Activated CD4-positive, alpha-beta T cell treated with anti-CD3 and anti-CD28 coated beads for 4 hours (primary cell): ENCODE results near the gene COL16A1.

Experiments
- DNase-seq, 2 donors: peaks; one replicate each; pipeline ENCODE4 v3.0.0-alpha.2; 2020

COL16A1 gene

DNA sequence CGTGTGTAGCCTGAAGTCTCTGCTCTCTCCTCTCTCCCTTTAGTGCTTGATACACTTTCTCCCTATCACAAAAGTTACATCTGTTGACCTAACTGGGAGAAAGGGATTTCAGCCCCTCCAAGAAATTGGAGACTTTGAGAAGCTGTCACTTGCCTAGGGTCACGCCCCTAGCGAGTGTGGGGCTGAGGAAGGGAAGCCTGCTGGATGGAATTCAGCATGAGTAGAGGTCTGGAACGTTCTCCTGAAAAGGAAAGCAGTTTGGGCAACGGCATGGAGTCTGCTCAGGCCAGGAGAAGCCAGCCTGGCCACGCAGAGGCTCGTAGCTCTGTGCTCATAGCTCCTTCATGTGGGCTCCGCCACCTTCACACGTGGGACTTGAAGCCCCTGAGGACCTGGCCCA is 22.4 kb downstream of the COL16A1 start:
- DNase-seq: no peak

DNA sequence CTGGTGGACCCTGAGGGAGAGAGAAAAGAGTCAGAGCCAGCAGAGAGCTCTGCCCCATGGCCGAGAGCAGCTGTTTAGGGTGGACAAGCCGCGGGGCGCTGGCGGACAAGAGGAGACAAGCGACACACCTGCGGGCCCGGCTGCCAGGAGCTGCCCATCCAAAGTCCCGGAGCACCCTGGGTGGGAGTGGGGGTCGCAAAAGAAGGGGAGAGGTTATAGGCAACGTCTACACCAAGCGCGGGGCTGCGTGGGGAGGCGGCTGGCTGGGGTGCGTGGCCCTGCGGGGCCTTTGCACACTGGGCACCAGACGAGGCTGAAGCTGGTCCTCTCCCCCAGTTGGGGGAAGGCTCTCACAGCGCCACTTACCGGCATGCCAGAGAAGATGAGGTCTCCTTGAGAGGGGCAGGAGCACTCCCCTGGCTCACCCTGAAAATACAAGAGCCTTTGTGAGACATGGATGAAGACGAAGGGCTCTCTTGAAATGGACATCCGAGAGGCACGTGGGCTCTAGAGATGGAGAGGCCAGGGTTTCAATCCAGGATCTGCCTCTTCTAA is 24.1 kb downstream of the COL16A1 start:
- no peak for DNase-seq

DNA sequence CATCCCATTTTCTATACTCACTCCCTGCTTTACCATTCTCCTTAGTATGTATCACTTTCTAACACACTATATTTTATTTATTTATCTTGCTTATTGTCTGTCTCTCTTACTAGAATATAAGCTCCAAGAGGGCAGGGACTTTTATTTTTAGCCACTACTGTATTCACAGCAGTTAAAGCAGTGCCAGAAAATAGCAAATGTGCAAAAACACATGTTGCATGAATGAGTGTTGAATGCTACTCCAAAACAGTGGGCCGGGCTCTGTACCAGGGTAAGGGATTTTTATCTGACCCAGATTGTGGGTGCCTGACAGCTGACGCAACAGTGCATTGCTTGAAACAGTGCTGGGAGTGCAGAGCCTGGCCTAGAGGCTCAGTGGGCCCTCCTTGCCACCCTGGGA is 24.7 kb downstream of the COL16A1 start:
- no peak for DNase-seq

DNA sequence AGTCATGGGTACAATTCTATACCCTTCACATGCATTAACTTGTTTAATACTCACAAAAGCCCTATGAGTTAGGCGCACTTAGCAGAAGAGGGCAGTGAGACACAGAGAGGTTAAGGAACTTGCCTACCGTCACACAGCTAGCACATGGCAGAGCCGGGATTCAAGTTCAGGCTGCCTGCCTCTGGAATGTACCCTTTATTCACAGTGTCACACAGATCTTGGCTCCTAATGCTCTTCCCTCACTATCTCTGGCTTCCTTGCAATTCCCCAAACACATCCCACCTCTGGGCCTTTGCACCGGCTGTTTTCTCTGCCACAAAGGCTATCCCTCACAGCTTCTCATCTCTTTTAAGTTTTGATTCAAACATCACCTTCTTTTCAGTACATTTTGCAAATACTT is 25.1 kb downstream of the COL16A1 start:
- DNase-seq: no peak

DNA sequence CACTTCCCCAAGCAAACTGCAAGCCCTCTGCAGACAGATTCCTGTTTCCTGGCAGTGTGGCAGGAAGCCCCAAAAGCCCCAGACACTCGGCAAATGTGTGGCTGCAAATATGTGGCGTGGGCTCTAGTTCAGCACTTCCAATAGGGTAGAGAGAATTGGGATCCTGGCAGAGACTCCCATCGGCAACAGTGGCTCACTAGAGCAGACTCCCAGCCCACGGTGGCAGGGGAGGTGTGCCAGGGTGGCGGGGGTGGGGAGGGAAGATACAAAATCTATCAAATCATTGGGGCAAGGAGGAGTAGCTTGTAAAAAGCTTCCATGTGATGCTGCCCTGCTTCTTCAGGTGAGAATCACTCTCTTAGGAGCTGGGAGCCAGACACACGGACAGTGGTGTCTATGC is 25.9 kb downstream of the COL16A1 start:
- DNase-seq: no peak

DNA sequence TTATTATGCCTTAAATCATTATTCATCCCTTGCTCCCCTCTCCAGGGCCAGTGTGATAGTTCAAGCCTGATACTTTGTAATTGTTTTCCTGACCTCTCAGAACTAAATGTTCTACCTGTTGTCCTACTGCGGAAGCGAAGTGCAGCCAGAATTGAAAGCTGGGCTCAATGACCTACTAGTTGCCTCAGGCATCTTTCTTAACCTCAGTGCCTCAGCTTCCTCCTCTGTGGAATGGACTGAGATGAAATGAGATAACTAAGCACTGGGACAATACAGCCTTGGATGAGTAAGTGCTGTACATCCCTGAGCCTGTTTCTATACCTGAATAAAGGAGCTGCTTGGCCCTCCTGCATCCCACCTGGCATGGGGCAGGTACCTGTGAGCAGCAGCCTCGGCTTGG is 26.4 kb downstream of the COL16A1 start:
- DNase-seq: no peak

DNA sequence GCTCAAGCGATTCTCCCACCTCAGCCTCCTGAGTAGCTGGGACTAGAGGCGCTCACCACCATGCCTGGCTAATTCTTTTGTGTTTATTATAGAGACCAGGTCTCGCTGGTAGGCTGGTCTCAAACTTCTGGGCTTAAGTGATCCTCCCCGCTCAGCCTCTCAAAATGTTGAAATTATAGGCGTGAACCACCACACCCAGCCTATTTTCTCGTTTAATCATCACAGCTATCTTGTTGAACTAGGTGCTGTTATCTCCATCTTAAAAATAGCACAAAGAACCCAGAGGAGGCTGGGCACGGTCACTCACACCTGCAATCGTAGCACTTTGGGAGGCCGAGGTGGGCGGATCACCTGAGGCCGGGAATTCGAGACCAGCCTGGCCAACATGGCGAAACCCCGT is 28.1 kb downstream of the COL16A1 start:
- no peak for DNase-seq

DNA sequence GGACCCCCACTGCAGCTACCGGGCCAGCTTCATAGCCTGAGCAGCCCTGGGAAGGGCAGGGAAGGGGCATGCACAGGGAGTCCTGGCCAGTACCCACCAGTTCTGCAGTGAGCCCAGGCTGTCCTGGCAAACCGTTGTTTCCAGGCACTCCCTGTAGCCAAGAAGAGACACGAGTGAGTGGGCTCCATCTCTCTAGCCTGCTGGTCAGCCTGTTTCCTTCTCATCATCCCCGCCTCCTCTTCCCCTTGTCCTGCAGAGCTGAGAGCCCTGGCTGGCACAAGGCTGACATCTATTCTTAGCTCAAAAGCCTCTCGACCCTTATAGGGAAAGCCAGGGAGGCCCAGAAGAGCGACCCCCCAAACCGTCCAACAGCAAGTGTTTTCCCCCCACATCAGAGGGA is 28.7 kb downstream of the COL16A1 start:
- DNase-seq: no peak

DNA sequence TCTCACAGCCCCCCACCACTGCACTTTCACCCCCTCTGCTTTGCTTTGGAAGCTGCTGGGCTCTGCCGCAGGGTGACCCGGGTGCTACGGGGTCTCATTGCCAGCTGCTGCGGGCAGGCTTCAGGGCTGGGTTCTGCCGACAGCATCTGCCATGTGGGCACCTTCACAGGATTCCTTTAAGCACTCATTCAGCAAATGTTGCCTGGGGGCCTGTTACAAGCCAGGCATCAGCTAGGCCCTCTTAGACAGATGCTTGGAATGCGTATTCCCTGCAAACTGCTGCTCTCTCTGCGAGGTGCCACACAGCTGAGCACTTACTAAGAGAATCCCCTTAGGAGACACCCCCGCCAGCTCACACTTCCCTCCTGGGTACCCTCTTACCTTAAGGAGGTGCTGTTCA is 29.2 kb downstream of the COL16A1 start:
- DNase-seq: no peak

DNA sequence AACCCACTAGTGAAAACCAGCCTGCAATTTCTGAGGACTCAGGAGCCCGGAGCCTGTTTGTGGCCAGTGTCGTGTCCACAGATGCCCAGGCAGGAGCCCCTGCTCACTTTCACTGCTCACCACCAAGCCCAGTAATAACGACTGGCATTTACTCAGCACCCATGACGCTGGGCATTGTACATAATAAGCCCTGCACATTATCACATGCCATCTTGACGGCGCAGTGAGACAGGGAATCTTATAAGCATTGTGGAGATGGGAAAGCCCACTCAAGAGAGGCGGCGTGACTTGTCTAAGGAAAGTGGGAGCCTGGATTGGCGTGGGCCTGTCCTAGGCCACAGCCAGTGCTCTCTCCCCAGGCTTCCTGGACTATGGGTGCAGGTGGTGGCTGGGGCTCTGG is 30.4 kb downstream of the COL16A1 start:
- no peak for DNase-seq

DNA sequence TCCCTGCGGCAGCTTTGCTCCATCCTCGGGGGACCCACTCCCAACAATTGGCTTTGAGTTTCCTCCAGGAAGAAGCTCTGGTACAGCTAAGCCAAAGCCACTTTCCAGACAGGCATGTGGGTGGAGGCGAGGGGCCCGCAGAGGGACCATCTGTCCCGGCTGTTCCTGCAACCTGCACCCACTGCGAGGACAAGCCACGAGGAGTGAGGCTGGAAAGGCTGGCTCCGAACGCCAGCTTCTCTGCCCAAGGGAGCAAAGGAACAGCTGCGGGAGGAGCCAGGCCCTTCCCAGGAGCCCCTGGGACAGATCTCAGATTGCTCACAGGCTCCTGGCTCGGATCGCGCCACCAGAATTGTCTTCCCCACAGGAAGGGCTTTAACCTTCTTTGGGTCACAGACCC is 30.8 kb downstream of the COL16A1 start:
- no peak for DNase-seq

DNA sequence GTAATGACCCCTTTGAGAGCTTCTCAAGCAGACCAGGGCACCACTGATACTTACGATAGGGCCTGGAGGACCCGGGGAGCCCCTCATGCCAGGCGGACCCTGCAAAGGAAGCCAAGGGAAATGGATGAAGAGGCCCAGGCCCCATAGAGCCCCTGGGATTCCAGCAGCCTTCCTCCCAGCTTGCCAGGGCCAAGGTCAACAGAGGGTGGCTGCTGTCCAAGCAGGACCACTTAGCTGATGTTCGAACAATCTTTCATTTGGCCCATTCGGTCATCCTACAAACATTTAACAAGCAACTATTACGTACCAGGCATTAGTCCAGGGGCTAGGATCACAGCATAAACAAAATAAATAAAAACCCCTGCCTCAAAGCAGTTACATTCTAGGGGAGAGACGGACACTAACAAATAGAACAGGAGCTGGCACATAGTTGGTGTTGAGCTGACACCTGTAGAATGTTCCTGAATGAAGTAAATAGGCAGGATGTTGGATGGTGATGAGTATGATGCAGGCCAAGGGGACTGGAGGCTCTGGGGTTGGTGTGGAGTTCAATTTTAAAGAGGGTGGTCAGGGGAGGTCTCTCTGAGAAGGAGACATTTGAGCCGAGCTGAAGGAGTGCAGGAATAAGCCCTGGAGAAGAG is 32.1 kb downstream of the COL16A1 start:
- DNase-seq: no peak

DNA sequence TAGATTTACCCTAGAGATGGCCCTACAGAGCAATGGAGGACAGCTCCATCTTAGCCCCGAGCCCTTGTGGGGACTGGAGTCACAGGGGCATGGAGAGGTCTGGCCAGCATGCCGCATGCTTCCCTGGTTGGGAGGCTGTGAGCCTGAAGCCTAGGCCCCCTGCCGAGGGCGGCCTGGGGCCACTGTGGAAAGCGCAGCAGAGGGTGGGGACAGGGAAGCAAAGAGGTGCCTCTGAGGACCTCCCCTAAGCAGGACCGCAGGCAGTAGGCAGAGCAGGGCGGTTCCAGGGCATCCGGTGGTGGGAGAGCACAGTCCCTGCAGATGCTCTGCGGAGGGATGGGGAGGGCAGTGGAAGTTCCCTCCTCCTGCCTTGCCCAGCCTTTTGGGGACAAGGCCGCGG is 32.7 kb downstream of the COL16A1 start:
- DNase-seq: no peak

DNA sequence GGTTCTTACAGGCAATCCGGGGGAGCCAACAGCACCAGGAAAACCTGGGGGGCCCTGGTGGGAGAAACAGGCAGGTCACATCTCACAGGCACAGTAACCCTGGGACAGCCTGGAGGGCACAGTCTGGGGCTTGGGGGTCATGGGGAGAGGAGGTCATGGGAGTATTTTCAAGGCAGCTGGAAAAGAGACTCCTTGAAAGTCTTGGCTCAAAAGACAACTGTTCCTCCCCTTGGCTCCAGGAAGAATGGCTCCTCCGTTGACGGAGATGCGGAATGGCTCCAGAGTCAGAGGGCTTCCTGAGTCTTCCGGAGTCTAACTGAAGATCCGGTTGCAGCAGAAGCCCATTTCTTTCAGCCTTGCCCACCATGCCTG is 33.2 kb downstream of the COL16A1 start:
- no peak for DNase-seq

DNA sequence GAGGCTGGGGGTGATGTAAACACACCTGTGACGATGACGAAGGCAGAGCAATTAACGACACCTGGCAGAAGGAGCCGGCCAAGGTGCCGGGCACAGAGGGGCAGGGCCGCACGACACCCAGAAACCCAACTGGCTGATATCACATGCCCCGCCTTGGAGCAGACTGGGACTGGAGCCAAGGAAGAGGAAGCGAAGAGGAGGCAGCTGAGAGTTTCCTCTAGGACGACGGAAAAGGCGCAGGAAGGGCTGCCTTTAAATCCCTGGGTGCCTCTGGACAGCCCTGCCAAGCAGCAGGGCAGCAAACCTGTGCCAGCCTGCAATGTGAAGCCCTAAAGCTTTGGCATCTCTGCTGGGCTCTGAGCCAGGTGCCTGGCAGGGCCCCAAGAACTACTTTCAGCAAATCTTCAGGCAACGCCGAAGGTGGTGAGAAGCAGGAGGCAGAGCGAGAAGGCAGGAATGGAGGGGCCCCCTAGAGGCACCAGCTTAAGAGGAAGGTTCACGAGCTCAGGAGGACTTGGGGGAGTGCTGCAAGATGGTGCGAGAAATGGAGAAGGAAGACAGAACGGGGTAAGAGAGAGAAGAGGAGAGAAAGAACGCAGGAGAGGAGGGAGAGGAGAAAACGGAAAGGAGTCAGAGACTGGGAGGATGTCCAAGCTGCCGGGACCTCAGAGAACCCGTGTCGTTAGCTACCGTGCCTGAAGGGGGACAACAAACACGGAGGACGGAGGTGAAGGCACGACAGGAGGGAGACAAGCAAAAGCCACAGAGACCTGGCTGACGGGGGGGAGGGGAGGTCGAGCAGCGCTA is 33.8 kb downstream of the COL16A1 start:
- DNase-seq: peak; percentile 14 to 16

DNA sequence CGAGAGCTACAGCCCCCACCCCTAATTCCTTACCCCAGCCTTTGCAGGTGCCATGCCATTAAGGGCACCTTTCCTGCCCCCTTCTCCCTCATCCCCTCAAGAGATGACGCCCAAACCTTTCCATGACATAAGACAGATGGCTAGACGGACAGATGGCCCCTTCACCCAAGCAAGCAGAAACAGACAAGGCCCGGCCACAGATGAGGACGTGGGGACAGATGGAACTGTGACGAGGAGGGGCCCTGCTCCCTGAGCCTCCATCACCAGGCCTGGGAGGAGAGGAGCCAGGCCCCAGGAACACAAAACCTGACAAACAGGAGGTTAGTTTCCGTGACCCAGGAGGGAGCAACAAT is 34.4 kb downstream of the COL16A1 start:
- DNase-seq: no peak

DNA sequence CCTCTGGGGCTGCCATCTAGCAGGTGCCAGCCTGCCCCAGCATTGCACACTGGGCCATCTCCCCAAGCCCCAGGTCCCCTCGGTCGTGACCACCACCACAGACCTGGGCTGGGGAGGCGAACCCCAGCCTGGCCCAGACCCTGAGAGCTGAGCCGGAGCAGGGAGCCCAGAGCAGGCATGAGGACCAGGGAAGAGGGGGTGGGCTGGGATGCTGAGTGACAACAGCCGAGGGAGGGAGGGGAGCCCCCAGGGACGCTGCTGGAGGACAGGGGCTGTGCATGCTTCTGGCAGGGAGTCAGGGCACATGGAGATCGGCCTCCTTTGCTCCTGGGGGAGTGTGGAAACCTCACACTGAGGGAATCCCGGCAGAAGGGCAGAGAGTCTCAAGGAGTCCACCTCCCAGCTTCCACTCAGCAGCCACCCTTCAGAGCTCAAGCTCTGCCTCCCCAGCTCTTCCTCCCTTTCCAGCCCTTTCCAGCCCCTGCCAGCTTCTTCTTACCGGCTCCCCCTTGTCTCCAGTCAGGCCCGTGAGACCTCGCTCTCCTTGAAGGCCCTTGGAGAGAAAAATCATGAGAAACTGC is 35.4 kb downstream of the COL16A1 start:
- no peak for DNase-seq

DNA sequence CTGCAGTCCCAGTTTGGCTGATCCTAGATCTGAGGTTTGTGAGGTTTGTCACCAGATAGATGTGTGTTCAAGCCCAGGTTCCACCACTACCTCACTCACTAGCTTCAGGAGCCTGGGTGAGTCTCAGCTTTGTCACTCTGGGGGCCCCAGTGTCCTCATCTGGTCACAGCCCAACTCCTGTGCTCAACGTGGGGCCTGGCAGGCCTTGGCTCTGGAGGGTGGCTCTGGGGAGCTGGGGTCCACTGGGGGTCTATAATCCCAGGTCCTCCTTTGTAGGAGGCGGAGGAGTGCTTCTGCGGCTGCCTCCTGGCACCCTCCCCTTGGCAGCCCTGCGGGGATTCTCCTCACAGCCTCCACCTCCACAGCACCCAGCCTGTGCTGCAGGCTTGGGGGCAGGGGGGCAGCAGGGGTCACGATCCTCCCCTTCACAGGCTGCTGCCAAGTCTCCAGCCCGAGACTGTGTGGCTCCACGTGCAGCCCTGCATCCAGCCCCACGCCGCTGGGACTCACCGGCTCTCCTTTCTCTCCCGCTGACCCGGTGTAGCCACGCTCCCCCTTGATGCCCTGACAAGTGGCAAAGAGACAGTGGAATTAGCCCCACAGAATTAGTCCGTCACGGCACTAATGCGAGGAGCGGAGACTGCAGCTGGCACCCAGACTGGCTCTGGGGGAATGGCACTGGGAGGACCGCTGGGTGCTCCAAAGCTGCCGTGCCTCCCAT is 36.6 kb downstream of the COL16A1 start:
- no peak for DNase-seq

DNA sequence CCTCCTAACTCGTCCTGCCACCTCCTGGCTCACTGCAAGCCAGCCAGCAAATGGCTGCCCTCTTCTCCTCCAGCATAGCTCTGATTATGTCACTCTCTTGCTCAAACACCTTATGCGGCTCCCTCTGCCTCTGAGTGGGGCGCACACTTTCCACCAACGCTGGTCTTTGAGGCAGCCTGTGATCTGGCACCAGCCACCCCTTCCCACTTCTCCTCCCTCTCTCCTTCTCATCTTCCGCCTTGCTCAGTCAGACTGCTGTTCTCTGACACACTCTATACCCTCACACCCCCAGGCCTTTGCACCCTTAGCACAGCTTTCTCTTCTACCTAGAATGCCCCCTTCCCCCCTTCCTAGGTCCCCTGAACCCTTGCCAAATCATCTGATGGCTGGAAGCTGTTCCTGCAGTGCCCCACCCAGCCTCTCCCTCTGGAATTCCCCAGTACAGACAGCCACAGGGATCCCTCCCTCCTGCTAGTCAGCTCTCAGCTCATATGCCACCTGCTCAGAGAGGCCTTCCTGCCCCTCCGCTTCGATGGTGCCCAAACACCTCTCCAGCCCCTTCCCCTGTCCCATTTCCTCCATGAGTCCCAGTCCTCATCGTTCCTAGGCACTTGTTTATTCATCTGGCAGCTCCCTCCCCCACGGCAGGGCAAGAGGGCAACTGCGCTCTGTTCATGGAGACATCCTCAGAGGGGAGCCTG is 37.4 kb downstream of the COL16A1 start:
- no peak for DNase-seq

DNA sequence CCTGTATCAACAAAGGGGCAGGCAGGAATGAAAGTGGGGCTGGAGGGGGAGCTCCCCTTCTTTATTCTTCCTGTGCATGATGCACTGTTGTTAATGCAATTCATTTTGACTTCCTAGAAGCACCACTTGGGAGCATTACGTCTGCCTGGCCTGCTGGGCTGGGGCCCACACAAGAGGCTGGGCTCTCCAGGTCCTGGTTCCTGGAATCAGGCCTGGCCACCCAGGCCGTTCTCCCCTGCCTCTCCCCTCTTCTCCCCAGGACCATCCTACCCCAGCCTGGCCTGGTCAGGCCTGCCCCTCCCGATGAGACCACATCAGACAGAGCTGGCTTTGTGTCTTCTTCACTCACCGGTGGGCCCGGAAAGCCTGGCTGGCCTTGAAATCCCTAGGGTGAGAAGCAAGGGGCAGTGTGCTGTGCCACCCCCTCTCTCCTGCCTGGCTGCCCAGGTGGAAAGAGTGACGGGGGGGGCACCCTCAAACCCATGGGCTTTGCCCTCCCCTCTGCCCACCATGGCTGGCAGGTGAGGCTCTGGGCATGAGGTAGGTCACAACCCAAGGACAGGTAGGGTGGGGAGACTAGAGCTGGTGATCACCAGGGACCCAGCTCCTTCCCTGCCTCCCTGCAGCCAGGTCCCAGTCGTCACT is 38.5 kb downstream of the COL16A1 start:
- no peak for DNase-seq

DNA sequence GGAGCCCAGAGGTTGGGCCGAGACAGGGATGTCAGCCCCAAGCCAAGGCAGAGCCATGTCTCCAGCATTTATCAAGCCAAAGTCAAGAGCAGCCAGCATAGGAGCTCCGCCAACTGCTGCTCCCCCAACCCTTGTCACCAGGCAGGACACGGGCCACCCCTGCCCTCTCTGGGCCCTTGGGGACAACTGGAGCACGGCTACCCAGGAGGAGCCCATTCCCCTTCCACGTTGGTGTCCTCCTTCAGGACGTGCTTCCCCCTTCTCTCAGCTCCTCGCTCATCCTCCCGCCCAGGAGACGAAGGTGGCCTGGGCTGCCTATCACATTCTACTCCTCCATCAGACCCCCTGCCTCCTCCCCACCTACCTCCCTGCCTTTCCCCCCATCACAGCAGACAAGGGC is 39.3 kb downstream of the COL16A1 start:
- no peak for DNase-seq
